Endothelial cell (in vitro differentiated cells): Measurements from ENCODE around the gene ARHGEF12. TPM values are rescaled to one million over a fixed set of nuclear protein-coding genes. Genes with fewer than 3 reads are reported as not detected.
A peak's percentile ranks its signal among the peaks of the same experiment; 100 is the strongest.

ENCODE experiments used
- DNase-seq: peaks from one replicate; pipeline ENCODE4 v3.0.0; 2021; ENCODE audit warnings: low spot score
- H3K27ac Mint-ChIP-seq: one replicate; pipeline ENCODE4 v1.8.0; 2021; ENCODE audit warnings: mixed read lengths, inconsistent platforms; ENCODE audit not compliant: unreplicated experiment
- H3K27me3 Mint-ChIP-seq: one replicate; pipeline ENCODE4 v1.8.0; 2021; ENCODE audit warnings: mild to moderate bottlenecking, moderate library complexity, mixed read lengths, inconsistent platforms; ENCODE audit not compliant: unreplicated experiment
- H3K36me3 Mint-ChIP-seq: one replicate; pipeline ENCODE4 v1.8.0; 2021; ENCODE audit warnings: mild to moderate bottlenecking, low read depth, mixed read lengths, inconsistent platforms; ENCODE audit not compliant: unreplicated experiment
- H3K4me1 Mint-ChIP-seq: one replicate; pipeline ENCODE4 v1.8.0; 2021; ENCODE audit warnings: mild to moderate bottlenecking, mixed read lengths, inconsistent platforms; ENCODE audit not compliant: unreplicated experiment
- H3K4me3 Mint-ChIP-seq: one replicate; pipeline ENCODE4 v1.8.0; 2021; ENCODE audit warnings: mild to moderate bottlenecking, mixed read lengths, inconsistent platforms; ENCODE audit not compliant: unreplicated experiment
- H3K9me3 Mint-ChIP-seq: one replicate; pipeline ENCODE4 v1.8.0; 2021; ENCODE audit warnings: mixed read lengths, inconsistent platforms; ENCODE audit not compliant: unreplicated experiment
- CTCF ChIP-seq: fragments of 200-600 bp; sonication (generic); IDR thresholded peaks from one replicate; pipeline ENCODE4 v1.5.0; 2021; ENCODE audit warnings: antibody characterized with exemption; ENCODE audit not compliant: unreplicated experiment
- total RNA-seq: library from RNA; stranded (reverse); fragmentation: NEBNext Ultra II Directional; extraction: Animal tissue kit (Norgen Biotek cat#: 25700); gene quantifications from one replicate; pipeline ENCODE4 v1.2.1, GENCODE V29; 2021; ENCODE audit not compliant: unreplicated experiment

ARHGEF12 gene
- total RNA-seq, 1 donor from 2014 or later = 128 TPM

- Mint-ChIP-seq H3K27me3 (peaks cover 13% of the 10 kb centered on the region), H3K4me3 (peak overlapping the region; percentile 65), H3K9me3 (no peaks in the 10 kb centered on the region), H3K27ac (no peak overlapping the region), H3K36me3 (no peaks in the 10 kb centered on the region), H3K4me1 (no peaks in the 10 kb centered on the region)
- no peak for TF ChIP-seq CTCF
- no peak for DNase-seq
Measured at GRCh38 chr11:120512739-120513435, 176.7 kb downstream of the ARHGEF12 start.

GRCh38 chr11:120513436-120514315, 177.5 kb downstream of the ARHGEF12 start:
- peaks cover 10% of the 10 kb centered on the region for H3K27me3 Mint-ChIP-seq

GRCh38 chr11:120514541-120515121, 178.4 kb downstream of the ARHGEF12 start:
- H3K27ac Mint-ChIP-seq = no peak overlapping the region
- no peaks in the 10 kb centered on the region for H3K9me3 Mint-ChIP-seq
- H3K27me3 Mint-ChIP-seq = peaks cover 10% of the 10 kb centered on the region
- no peaks in the 10 kb centered on the region for H3K36me3 Mint-ChIP-seq
- H3K4me3 Mint-ChIP-seq = no peak overlapping the region
- DNase-seq = no peak
- no peaks in the 10 kb centered on the region for H3K4me1 Mint-ChIP-seq
- TF ChIP-seq CTCF = no peak

More at GRCh38 chr11:120513436-120514315, 177.5 kb downstream of the ARHGEF12 start:
- Mint-ChIP-seq H3K4me3 (peak overlapping the region; percentile 31), H3K36me3 (no peaks in the 10 kb centered on the region), H3K27ac (no peak overlapping the region), H3K9me3 (no peaks in the 10 kb centered on the region), H3K4me1 (no peaks in the 10 kb centered on the region)
- no peak for TF ChIP-seq CTCF
- DNase-seq = no peak

- peaks cover 7% of the 10 kb centered on the region for H3K27me3 Mint-ChIP-seq
- no peak for TF ChIP-seq CTCF
- peak overlapping the region; percentile 20 for H3K4me3 Mint-ChIP-seq
- H3K27ac Mint-ChIP-seq = no peak overlapping the region
- H3K4me1 Mint-ChIP-seq = no peaks in the 10 kb centered on the region
- no peak for DNase-seq
- H3K9me3 Mint-ChIP-seq = no peaks in the 10 kb centered on the region
- no peaks in the 10 kb centered on the region for H3K36me3 Mint-ChIP-seq
Measured at GRCh38 chr11:120515186-120515723, 179.0 kb downstream of the ARHGEF12 start.
